ENCODE data around the gene WAC.

- TF ChIP-seq CTCF (IDR thresholded peaks at IDR 0.05) (no peak), POLR2A (IDR thresholded peaks at IDR 0.05) (no peak), EP300 (IDR thresholded peaks at IDR 0.05) (no peak)
Observed at GRCh38 chr10:28495084-28495483, 37.8 kb upstream of the WAC start.
